HEK293 (cell line): ENCODE data around the gene CITED4.

Experiments used
- TF ChIP-seq, protein P1 (sequence below): fragments of 450-650 bp; formaldehyde crosslinking; IDR thresholded peaks from 2 replicates; pipeline ENCODE4 v1.5.1; 2016; ENCODE audit warnings: missing biosample characterization, missing genetic modification characterization
- TF ChIP-seq, protein P2 (sequence below): fragments of 450-650 bp; formaldehyde crosslinking; IDR thresholded peaks from 2 replicates; pipeline ENCODE4 v1.5.1; 2016; ENCODE audit warnings: missing biosample characterization, missing genetic modification characterization
- TF ChIP-seq, protein P3 (sequence below): IDR thresholded peaks from 2 replicates; pipeline ENCODE4 v1.6.1; 2011; ENCODE audit warnings: mild to moderate bottlenecking, low read depth, low read length, borderline replicate concordance
- TF ChIP-seq, protein P4 (sequence below): sonication (generic); formaldehyde crosslinking; IDR thresholded peaks from 2 replicates; pipeline ENCODE4 v1.8.1; 2022; ENCODE audit warnings: mild to moderate bottlenecking, moderate library complexity, missing genetic modification reagents

DNA sequence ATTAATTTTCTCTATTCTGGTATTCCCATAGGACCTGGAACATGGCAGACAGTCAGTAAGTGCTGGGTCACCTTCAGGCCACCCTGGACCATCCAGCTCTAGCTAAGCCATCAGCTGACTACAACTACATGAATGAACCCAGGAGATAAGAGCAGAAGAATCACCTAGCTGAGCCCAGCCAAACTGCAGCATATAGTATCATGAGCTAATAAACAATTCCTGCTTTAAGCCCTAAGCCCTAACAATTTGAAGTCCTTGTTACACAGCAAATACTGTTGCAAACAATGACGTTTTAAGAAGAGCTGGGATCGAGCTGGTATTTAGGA, 14.2 kb upstream of the CITED4 start:
- TF ChIP-seq, protein P1, sequence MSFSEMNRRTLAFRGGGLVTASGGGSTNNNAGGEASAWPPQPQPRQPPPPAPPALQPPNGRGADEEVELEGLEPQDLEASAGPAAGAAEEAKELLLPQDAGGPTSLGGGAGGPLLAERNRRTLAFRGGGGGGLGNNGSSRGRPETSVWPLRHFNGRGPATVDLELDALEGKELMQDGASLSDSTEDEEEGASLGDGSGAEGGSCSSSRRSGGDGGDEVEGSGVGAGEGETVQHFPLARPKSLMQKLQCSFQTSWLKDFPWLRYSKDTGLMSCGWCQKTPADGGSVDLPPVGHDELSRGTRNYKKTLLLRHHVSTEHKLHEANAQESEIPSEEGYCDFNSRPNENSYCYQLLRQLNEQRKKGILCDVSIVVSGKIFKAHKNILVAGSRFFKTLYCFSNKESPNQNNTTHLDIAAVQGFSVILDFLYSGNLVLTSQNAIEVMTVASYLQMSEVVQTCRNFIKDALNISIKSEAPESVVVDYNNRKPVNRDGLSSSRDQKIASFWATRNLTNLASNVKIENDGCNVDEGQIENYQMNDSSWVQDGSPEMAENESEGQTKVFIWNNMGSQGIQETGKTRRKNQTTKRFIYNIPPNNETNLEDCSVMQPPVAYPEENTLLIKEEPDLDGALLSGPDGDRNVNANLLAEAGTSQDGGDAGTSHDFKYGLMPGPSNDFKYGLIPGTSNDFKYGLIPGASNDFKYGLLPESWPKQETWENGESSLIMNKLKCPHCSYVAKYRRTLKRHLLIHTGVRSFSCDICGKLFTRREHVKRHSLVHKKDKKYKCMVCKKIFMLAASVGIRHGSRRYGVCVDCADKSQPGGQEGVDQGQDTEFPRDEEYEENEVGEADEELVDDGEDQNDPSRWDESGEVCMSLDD, result no peak
- TF ChIP-seq, protein P2, sequence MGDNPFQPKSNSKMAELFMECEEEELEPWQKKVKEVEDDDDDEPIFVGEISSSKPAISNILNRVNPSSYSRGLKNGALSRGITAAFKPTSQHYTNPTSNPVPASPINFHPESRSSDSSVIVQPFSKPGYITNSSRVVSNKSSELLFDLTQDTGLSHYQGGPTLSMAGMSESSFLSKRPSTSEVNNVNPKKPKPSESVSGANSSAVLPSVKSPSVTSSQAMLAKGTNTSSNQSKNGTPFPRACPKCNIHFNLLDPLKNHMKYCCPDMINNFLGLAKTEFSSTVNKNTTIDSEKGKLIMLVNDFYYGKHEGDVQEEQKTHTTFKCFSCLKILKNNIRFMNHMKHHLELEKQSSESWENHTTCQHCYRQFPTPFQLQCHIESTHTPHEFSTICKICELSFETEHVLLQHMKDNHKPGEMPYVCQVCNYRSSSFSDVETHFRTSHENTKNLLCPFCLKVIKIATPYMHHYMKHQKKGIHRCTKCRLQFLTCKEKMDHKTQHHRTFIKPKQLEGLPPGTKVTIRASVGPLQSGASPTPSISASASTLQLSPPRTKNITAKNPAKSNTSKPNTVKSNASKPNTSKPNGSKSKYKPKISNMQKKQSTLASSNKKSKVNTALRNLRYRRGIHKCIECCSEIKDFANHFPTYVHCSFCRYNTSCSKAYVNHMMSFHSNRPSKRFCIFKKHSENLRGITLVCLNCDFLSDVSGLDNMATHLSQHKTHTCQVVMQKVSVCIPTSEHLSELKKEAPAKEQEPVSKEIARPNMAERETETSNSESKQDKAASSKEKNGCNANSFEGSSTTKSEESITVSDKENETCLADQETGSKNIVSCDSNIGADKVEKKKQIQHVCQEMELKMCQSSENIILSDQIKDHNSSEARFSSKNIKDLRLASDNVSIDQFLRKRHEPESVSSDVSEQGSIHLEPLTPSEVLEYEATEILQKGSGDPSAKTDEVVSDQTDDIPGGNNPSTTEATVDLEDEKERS, result no peak
- TF ChIP-seq, protein P3, sequence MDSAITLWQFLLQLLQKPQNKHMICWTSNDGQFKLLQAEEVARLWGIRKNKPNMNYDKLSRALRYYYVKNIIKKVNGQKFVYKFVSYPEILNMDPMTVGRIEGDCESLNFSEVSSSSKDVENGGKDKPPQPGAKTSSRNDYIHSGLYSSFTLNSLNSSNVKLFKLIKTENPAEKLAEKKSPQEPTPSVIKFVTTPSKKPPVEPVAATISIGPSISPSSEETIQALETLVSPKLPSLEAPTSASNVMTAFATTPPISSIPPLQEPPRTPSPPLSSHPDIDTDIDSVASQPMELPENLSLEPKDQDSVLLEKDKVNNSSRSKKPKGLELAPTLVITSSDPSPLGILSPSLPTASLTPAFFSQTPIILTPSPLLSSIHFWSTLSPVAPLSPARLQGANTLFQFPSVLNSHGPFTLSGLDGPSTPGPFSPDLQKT, result no peak
- TF ChIP-seq, protein P4, sequence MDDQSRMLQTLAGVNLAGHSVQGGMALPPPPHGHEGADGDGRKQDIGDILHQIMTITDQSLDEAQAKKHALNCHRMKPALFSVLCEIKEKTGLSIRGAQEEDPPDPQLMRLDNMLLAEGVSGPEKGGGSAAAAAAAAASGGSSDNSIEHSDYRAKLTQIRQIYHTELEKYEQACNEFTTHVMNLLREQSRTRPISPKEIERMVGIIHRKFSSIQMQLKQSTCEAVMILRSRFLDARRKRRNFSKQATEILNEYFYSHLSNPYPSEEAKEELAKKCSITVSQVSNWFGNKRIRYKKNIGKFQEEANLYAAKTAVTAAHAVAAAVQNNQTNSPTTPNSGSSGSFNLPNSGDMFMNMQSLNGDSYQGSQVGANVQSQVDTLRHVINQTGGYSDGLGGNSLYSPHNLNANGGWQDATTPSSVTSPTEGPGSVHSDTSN (CRISPR knock-in tag), result no peak
